Measurements from ENCODE around the gene RAB11A.

DNA sequence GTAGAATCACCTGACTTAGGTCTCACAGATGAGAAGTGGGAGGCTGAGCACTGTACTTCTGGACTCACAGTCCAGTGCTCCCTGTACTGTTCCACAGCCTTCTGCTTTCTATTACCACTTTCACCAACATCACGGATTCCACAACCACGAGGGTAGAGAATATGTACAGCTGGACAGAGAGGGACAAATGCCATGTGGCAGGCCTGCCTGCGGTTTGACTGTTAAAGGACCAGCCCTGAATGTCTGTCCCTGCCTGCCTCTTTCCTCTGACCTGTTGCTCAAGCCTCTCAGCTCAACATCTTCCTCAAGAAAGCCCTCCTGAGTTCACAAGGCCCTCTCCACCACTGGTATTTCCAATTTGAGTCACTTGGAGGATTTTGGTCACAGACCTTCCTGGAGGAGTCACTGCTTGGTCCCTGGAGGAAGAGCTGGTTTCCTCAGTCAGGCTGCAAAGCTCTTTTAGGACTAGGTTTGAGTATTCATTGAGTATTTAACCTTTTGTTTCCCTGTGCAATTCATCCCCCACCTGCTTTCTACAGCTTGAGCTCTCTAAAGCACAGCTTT is 49.1 kb downstream of the RAB11A start:
- TF ChIP-seq CTCF (IDR thresholded peaks at IDR 0.05) (no peak), POLR2A (IDR thresholded peaks at IDR 0.05) (no peak)

Measured in Peyer's patch (tissue), 4 donors.